HG03432 (cell line): ENCODE data around the gene C22orf39.
"Not testable (repeated sequence)": the region's sequence is repeated elsewhere in the genome, so short reads cannot be mapped to it uniquely, and the experiment has no call there.

Source experiments
- ATAC-seq: cut with Tn5 transposase; IDR thresholded peaks from one replicate; pipeline ENCODE4 v1.9.1; 2021; ENCODE audit warnings: mild to moderate bottlenecking, moderate library complexity; ENCODE audit not compliant: unreplicated experiment

C22orf39 gene

DNA sequence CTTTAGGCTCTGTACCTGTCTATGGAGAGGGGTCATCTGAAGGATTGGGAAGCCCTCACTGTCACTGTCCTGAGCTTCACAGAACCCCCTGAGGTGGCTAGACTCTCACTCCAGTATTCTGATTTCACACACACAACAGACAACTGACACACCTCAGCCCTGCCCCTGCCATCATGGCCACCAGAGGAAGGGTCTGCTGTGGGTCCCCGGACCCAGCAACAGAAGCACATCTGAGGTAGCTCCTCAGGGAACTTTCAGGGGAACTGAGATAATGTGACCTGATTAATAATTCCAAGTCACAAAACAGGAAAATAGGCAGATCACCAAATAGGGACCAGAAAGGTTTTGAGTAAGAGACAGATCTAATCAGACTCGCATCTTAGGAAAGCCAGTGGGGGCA, 7.5 kb upstream of the C22orf39 start:
- no peak for ATAC-seq

DNA sequence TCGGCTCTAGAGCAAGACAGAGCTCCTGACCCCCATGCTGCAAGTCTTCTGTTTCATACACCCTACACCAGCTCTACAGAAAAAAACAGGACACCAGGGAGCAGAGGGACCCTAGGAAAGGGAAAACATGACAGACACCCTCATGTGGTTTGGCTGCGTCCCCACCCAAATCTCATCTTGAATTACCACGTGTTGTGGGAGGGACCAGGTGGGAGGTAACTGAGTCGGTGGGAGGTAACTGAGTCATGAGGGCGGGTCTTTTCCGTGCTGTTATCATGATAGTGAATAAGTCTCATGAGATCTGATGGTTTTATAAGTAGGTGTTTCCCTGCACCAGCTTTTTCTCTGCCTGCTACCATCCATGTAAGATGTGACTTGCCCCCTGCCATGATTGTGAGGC, 6.6 kb upstream of the C22orf39 start:
- no peak for ATAC-seq

DNA sequence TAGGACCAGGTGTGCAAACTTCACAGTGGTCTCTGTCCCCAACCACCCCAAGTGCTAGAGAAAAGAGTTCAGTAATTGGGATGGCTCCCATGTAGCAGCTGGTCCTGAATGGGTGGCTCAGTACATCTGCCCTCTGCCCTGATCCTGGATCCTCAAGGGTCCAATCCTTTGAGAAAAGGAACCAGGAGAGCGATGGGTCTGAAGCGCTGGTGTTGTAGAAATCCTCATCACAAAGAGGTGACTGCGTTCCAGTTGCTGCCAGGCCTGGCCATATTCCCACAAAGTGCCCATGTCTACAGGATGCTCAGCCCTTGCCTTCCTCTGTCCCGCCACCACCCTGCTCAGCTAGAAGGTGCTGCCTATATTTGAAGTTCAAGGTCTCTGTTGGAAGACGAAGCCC, 6.2 kb upstream of the C22orf39 start:
- ATAC-seq: no peak

DNA sequence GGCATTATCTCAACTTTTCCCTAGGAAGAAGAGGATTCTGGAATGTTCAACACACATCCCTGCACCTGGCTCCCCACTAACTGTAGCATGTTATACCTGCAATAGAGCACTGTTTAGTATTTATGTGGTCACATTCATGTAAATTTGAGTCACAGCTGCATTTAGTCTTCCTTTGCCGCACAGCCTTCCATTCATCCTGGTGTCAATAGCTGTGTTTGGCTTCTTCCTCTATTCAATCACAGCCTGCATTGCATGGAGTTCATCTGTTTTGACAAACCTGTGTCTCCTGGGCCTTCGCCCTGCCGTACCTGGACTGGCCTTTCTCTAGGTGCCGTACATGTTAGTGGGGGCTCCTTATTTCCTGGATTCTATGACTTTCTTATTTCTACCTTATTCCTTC, 4.1 kb upstream of the C22orf39 start:
- ATAC-seq: no peak

DNA sequence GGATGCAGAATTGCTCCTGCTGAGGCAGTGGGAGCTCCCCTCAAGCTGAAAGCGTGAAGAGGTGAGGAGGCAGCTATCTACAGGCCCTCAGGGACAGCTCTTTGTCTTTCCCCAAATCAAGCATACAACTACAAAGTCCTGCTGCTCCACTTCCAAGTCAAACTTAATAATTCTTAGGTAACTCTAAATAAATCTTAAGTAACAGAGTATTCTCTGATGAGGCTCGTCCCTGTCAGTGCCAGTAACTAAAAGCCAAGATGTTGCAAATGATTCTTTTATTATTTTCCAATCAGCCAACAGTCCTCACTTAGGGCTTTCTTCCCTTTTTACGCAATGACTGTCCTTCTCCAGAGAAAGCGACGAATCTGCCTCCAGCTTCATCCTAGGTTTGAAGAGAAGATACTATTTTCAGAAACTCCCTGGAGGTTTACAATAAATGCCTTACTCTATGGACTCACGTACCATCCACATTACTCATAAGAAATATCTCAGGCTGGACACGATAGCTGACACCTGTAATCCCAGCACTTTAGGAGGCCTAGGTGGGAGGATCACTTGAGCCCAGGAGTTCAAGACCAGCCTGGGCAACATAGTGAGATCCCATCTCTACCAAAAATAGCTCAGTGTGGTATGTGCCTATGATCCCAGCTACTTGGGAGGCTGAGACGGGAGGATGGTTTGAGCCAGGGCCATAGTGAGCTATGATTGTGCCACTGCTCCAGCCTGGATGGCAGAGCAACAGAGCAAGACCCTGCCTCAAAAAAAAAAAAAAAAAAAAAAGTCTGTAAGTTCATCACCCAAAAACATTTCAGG, 3.1 kb upstream of the C22orf39 start:
- no peak for ATAC-seq

DNA sequence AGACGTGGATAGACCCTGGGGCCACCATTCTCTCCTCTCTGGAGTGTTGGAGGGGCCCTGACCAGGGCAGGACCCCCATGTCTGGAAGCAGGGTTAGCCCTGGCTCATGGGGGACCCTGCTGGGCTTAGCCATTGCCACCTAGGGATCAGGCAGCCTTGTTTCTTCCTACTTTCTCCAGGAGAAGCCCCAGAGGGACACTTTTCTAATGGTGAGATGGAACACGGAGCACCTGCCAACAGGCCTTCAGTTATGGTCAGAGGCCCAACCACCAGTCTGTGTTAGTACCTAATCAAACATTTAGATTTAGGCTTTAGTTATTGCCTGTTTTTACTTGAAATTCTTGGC, 1.9 kb upstream of the C22orf39 start:
- no peak for ATAC-seq

DNA sequence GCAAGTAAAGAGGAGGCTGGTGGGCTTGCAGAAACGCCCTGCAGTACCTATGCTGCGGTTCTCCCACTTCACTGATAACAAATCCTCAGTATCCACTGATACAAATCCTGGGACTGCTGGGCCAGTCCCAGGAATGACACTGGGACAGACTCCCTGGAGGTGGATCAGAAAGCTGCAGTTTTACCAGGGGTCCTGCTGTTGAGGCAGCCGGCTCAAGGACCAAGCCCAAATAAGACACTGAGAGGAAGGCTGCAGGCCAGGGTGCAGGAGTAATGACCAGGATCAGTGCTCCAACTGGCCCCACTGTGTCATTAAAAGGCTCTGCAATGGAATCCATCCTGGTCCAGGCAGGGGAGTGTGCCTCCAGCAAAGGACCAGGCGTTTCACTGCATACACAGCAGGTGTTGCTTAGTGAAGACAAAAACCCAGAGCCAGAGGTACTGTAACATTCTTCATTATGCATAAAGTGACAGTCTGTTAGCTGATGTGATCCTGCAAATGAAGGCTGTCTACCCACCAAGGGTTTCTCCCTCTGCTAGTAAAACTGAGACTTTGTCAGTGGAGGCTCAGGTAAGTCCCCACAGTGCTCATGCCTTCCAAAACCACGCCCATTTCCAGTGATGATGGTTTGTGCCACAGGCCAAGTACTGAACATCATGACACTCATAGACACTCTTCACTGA, 1.4 kb upstream of the C22orf39 start:
- ATAC-seq: no peak

DNA sequence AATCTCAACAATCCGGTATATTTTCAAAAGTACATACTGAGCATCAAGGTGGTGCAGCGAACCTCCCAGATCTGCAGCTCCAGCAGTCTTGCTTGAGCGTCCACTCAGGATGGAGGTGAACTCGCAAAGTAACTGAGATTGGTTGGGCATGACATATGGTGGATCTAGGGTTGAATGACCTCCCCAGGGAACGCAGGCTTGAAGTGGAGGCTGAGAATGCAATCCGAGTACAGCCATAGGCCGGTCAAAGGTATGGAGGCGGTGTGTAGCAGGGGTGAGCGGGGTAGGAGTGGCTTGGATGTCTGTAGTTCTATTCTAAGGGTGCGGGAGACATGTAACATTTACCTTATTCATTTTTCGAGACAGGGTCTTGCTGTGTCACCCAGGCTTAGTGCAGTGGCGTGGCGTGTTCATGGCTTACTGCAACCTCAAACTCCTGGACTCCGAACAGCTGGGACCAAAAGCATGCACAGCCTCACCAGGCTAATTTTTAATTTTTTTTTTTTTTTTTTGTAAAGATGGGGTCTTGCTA, 631 bp upstream of the C22orf39 start:
- ATAC-seq: peak; percentile 38

DNA sequence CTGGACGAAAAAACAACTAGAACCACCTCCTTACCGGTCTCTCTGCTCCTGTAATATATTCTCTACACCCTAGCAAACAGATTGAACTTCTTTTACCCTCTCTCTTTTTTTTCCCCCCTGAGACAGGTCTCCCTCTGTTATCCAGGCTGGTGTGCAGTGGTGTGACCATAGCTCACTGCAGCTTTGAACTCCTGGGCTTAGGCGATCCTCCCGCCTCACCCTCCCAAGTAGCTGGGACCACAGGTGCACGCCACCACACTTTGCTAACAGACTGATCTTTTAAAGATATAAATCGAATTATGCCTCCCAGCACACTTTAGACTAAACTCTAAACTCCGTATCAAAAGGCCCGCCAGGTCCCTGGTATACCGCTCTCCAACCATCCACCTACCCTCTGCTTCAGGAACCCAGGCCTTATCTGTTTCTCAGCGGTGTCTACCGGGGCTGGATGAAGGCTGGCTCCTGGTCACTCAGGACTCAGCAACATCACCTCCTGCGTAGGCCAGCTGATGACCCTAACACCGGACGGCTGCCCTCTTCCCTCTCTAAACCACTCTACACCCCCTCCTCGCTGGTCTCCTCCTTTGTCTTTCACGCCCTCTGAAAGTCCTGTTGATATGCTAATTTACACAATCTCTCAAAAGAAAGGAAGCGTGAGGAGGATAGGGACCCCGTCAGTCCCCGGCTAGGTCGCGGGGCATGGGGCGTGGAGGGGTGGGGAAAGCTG, 745 bp downstream of the C22orf39 start:
- ATAC-seq: no peak

DNA sequence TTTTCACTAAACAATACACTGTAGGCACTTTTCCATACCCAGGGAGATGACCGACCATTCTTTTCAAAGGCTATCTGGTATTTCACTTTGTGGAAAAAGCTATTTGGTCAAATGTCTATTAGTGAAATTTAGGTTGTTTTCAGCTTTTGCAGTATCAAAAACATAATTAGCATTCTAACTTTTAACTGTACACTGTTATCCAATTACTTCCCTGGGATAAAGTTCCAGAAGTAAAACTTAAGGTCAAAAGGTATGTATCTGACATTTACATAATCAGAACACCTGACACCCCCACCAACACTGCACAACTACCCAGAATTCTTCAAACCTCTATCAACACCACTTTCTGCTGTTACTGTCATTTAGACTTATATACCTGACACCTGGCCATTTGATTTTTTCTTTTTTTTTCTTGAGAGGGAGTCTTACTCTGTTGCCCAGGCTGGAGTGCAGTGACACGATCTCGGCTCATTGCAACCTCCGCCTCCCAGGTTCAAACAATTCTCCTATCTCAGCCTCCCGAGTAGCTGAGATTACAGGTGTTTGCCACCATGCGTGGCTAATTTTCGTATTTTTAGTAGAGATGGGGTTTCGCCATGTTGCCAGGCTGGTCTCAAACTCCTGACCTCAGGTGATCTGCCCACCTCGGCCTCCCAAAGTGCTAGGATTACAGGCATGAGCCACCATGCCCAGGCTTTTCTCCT, 2.1 kb downstream of the C22orf39 start:
- not testable (repeated sequence) for ATAC-seq

DNA sequence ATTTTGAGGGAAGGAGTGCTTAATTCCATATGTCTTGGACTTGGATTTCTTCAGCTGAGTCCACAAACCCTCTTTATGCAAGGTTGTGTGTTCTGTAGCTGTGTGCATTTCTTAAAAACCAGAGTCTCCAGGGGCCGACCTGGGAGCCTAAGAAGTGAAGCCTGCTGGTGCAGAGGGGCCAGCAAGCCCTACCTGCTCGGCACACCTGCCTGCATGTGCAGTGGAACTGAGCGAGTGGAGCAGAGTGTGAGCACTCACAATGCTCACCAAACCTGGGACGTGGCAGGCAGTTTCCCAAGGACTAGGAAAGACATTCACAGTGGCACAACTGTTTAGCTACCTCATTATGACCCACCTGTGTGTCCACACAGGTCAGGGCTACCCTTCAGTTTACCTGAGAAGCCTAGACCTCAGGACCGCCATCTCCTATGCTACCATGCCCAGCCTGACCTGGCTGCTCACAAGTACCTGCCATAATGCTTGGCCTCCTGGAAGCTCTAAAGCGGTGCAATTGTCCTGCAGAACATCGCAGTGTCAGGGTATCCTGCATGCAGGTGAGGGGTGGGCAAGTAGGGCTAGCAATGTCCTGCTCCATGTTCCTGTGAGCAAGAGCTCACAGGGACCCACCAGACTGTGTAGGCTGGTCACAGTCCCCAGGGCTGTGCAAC, 3.8 kb downstream of the C22orf39 start:
- no peak for ATAC-seq

DNA sequence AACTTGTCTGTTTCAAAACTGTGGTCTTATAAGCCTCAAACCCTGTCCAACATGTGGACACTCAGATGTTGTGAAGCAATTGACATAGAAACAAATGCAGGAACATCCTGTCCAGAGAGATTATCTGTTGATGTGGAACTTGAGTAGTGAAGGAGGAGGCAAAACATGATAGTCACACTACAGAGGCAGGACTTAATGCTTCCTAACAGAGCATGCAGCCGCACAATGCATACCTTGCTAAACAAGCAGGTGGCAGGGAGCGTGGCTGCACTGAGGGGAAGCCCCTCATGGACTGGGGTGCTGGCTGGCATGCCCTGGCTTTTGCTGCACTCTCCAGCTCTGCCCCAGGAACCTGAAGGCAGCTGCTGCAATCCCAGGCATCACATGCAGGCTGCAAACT, 5.3 kb downstream of the C22orf39 start:
- ATAC-seq: no peak

DNA sequence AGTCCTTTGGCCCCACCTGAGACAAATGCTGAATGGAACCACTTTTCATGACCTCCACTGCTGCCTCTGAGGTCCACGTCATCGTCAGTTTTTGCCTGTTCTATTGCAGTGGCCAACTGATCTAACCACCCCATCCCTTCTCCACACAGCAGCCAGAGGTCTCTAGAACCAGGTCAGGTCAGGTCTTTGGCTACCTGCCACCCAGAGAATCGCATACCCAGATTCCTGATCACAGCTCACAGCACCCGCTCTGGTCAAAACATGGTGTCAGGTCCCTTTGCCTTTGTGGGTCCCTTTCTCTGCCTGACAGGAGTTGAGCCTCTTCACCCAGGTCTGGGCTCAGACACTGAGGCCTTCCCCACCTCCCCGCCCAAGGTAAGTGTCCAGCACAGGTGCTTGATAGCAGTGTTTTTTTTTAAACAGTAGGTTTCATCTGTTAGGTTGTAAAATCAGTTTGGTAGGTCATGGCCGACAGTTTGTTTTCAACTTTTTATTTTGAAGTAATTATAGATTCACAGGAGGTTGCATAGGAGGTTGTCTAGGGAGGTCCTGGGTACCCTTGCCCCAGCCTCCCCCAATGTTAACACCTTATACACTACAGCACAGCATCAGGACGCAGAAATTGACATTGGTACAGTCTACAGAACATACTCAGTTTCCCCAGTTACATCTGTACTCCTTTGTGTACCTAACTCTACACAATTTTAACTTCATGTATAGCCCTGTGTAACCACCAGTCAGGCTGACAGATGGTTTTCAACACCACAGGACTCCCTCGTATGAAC, 6.9 kb downstream of the C22orf39 start:
- ATAC-seq: no peak

DNA sequence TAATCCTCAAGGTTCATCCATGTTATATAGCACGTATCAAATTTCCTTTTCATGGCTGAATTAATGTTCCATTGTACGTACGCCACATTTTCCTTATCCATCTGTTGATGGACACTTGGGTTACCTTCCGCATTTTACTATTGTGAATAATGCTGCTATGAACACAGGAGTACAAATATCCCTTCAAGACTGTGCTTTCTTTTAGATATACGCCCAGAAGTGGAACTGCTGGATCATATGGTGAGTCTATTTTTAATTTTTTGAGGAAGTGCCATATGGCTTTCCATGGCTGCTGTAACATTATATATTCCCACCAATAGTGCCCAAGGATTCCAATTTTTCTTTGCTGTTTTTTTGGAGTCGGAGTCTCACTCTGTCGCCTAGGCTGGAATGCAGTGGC, 9.2 kb downstream of the C22orf39 start:
- ATAC-seq: no peak

DNA sequence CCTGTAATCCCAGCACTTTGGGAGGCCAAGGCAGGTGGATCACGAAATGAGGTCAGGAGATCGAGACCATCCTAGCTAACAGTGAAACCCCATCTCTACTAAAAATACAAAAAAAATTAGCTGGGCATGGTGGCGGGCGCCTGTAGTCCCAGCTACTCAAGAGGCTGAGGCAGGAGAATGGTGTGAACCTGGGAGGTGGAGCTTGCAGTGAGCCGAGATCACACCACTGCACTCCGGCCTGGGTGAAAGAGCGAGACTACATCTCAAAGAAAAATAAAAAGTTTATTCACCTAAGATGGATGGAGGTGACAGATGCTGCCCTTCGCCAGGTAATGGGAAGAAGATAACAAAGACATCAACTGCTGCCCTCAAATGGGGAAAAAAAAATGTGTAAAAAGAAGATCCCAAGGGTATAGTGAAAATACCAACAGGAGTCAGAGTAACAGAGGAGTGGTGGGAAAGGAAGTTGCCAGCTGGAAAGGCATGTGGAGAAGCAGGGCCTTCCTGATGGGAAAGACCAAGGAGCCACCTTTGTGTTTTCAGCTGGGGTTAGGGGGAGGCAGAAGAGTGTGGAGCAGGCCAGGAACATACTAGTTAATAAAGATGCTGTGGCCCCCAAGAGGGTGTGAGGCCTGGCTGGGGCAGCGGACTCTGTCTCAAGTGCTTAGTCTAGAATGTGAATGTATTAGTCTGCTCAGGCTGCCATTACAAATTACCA, 10.9 kb downstream of the C22orf39 start:
- not testable (repeated sequence) for ATAC-seq

DNA sequence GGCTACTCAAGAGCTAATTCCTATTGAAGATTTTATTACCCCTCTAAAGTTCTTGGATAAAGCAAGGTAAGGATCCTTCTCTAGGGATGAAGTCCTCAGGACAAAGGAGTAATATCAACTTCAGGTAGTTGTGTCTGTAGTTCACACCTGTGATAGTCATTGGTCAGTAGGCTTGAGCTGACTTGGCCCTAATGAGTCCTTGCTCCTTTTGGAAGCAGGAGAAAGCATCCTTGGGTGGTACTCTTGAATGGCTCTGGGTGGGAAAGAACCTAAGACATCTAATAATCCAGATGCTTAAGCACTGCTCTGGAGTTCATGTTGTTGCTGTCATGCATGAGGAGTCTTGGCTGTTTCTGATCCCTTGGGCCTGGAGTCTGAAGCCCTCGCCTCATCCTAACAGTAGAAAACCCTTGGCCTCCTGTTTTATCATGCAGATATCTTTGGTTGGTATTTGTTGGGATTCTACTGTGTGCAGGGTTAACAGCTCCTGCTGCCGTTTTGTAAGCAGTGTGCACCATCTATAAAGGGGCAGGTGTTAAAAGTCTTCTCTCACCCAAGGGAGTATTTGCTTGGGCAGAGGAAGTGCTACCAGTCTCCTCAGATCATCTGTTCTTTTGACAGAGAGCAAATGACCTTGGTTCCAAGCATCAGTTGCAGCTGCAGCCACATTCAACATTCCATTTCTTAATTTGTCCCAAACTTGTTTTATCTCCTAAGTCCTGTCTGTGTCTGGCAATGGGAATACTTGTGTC, 12.5 kb downstream of the C22orf39 start:
- no peak for ATAC-seq

DNA sequence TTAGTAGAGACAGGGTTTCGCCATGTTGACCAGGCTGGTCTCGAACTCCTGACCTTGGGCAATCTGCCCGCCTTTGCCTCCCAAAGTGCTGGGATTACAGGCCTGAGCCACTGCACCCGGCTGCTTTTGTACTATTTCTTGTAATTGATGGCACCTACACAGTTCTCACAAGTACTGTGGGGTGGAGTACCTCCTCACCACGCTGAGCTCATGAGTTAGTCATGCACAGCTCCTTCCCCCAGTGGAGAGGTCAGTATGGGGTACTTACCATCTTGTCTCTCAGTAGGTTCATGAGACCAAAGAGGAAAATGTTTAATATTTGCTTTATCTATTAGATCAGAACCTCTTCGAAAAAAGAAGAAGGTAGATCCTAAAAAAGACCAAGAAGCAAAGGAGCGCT, 13.1 kb downstream of the C22orf39 start:
- no peak for ATAC-seq

DNA sequence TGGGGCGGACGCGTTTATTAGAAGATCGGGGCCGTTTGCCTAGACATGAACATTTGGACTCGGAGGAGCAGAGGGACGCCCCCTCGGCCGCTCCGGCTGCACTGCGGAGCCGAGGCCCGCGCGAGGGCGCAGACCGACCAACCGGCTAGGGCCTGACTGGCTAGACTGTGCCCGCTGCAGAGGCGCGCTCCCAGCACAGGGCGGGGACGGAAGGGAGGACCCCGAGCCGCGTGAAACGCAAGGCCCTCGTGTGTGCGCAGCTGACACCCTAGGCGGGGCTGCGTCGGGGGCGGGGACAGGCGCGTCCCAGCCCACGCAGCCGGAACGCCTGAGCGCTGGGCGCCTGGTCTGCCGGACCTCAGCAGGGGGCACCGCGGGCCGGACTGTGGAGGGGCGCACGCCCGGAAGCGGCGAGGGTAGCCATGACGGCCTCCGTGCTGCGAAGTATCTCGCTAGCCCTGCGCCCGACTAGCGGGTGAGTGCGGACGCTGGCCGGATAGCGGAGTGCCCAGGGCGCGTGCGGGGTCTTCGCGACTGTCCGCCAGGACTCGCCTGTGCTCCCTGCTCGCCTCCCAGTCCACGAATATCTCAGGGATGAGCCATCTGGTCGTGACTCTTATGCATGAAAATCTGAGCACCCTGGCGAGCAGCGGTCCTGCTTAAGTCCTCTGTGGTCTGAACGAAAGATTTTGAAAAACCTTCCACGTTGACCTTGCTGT, 15.2 kb downstream of the C22orf39 start, which contains the start of gene MRPL40:
MRPL40 (plus strand) TSS at position 413 of the 719 bp plus-strand sequence; CDS start at position 423, 10 bp downstream.
- ATAC-seq: peak; percentile 78
